ENCODE data around the gene HIGD2B. TPM values are rescaled to one million over a fixed set of nuclear protein-coding genes. Genes with fewer than 3 reads are reported as not detected.

Gene HIGD2B
- total and polyA plus RNA-seq, 2 of the 13 experiments (the other 11 are each of a cell fraction or from before 2014, with no cell fraction given): not detected

- BruUV-seq (replicated peaks): no TSS peak
- H3K4me3 ChIP-seq (replicated peaks in 1 of 3; ENCODE audit: insufficient read depth in 1 of 3, low read depth in 2 of 3, low read length in 3 of 3): no peak overlapping the region
- no peak overlapping the region for H2AFZ ChIP-seq (ENCODE audit: low read length)
- peak; percentile 83 for ATAC-seq
- in situ Hi-C loops (cut with HindIII; ENCODE audit: extremely low pct_ligation_motif_present, low pct_unique_long_range_greater_than_20kb): no loop called here
- no peaks in the 10 kb centered on the region for H3K9me3 ChIP-seq (ENCODE audit: low read length)
- H3K27me3 ChIP-seq (ENCODE audit: control insufficient read depth in 1 of 2, insufficient read depth in 2 of 2, low read length in 2 of 2): no peaks in the 10 kb centered on the region
- no peaks in the 10 kb centered on the region for H3K79me2 ChIP-seq (ENCODE audit: insufficient read depth, low read length)
- POLR2A ChIA-PET: no interaction called here
- peaks cover 19% of the 10 kb centered on the region for H3K4me1 ChIP-seq (ENCODE audit: insufficient read depth, low read length)
- no peaks in the 10 kb centered on the region for H4K20me1 ChIP-seq (ENCODE audit: insufficient read depth, low read length)
- H3K27ac ChIP-seq (ENCODE audit: extremely low read length, insufficient read depth, low read length): peak overlapping the region; percentile 47
- CTCF ChIA-PET (ENCODE audit: low intra/inter-chr PET ratio, low total read pairs): no interaction called here
- intact Hi-C loops (cut with micrococcal nuclease; ENCODE audit: unreplicated experiment): no loop called here
- TF ChIP-seq FOXP1 (IDR thresholded peaks at IDR 0.05) (peak; percentile 23; the same call in 1 of the 2 replicates), FOXP1 (CRISPR knock-in tag; IDR thresholded peaks at IDR 0.05) (peak; percentile 41), ZNF326 (CRISPR knock-in tag; IDR thresholded peaks at IDR 0.05; ENCODE audit: borderline replicate concordance) (no peak), SOX6 (IDR thresholded peaks at IDR 0.05) (no peak), SOX6 (CRISPR knock-in tag; IDR thresholded peaks at IDR 0.05) (peak; percentile 50; the same call in 1 of the 2 replicates), ARID5B (CRISPR knock-in tag; IDR thresholded peaks at IDR 0.05) (0 out of 2 replicates have a peak, but pooled peaks have one; percentile 27), ZNF7 (CRISPR knock-in tag; IDR thresholded peaks at IDR 0.05) (peak; percentile 66; the same call in 1 of the 2 replicates), SOX5 (CRISPR knock-in tag; IDR thresholded peaks at IDR 0.05; ENCODE audit: borderline replicate concordance) (peak; percentile 46; the same call in 1 of the 2 replicates), HNF4A (CRISPR knock-in tag; IDR thresholded peaks at IDR 0.05) (peak; percentile 45), FOXA1 (IDR thresholded peaks at IDR 0.05) (no peak), FOXA1 (CRISPR knock-in tag; IDR thresholded peaks at IDR 0.05) (peak; percentile 58), SOX13 (IDR thresholded peaks at IDR 0.05) (no peak), SOX13 (CRISPR knock-in tag; conservative IDR thresholded peaks at IDR 0.05 in 1 of 2, IDR thresholded peaks at IDR 0.05 in 1 of 2) (peak in 1 of 2 experiments; percentile 79; a peak in 2 of 4 replicates), FOXA3 (CRISPR knock-in tag; IDR thresholded peaks at IDR 0.05) (peak; percentile 58), ZNF788 (CRISPR knock-in tag; IDR thresholded peaks at IDR 0.05; ENCODE audit: borderline replicate concordance) (no peak), TBX3 (IDR thresholded peaks at IDR 0.05; ENCODE audit: borderline replicate concordance) (peak; percentile 25; the same call in 1 of the 2 replicates), ZNF629 (CRISPR knock-in tag; conservative IDR thresholded peaks at IDR 0.05) (no peak), TP53 (CRISPR knock-in tag; conservative IDR thresholded peaks at IDR 0.05) (no peak), RARA (CRISPR knock-in tag; IDR thresholded peaks at IDR 0.05) (0 out of 2 replicates have a peak, but pooled peaks have one; percentile 19)
- peak; percentile 60 for FAIRE-seq
- no peak overlapping the region for H3K9ac ChIP-seq (ENCODE audit: insufficient read depth, low read depth, low read length)
- H3K36me3 ChIP-seq (replicated peaks in 1 of 2; ENCODE audit: control insufficient read depth in 1 of 2, insufficient read depth in 2 of 2, low read length in 2 of 2): peaks cover 2 to 10% of the 10 kb centered on the region in 2 experiments; a peak in 4 of 5 replicates
- no peak overlapping the region for H3K4me2 ChIP-seq (ENCODE audit: low read depth, low read length)
- DNase-seq (ENCODE audit: low spot score): peak; percentile 57
These were observed 41.2 kb upstream of the HIGD2B start for GRCh38 chr15:72727154-72727553.
